ENCODE measurements around the gene CTNNA1. TPM values are rescaled to one million over a fixed set of nuclear protein-coding genes. Genes with fewer than 3 reads are reported as not detected.

CTNNA1 gene
- total and polyA plus RNA-seq, 9 of the 15 experiments (the other 6 are each of a cell fraction or from before 2014, with no cell fraction given): 29.6 to 117 (median 89.1) TPM

DNA sequence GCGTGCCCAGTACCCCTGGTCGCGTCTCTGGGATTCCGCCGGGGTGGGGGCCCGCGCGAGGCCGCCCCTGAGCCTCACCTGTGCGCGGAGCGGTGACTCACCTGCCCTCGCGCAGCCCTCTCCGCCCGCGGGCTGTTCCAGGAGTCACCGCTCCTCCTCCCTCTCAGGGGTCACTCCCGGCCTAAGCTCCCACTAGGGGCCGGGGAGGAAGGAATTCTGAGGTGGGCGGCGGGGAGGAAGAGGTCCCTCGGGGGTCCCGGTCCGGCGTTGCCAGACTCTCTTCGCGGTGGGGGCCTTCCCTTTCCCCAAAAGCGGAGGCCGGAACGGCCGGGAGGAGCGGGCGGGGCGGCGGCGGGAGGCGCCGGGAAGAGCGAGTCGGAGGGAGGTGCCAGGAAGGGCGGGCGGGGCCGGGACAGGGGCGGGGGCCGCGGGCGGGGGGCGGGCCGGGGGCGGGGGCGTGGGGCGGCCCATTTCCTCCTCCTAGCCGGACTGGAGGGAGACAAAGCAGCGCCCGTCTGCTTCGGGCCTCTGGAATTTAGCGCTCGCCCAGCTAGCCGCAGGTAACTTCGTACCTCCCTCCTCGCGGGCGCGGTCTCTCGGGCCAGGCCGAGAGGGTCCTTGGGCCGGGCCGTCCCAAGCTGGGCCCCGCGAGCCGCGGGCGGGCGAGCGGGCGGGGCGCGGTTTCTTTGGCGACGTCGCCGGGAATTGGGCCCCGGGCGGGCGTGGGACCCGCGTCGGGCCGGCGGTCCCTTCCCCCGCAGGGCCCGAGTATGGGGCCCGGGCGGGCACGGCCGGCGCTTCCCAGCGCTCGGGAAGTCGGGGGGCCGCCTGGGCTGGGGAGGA lies at the start of gene CTNNA1 (continued):
- peak; percentile 87 for TF ChIP-seq ETV1 (tag; conservative IDR thresholded peaks at IDR 0.05; ENCODE audit: low read depth)
- peak; percentile 95 for TF ChIP-seq EP300 (IDR thresholded peaks at IDR 0.05; ENCODE audit: low read length)
- TF ChIP-seq ZNF224 (CRISPR knock-in tag; IDR thresholded peaks at IDR 0.05): no peak
- TF ChIP-seq RNF219 (CRISPR knock-in tag; IDR thresholded peaks at IDR 0.05): no peak
- TF ChIP-seq SMARCA4 (IDR thresholded peaks at IDR 0.05): peak; percentile 76
- TF ChIP-seq RAD21 (CRISPR knock-in tag; conservative IDR thresholded peaks at IDR 0.05 in 1 of 2, IDR thresholded peaks at IDR 0.05 in 1 of 2): no peak
- 0 out of 4 replicates have a peak, but pooled peaks of 1 of the 2 experiments have one; percentile 57 for TF ChIP-seq HDAC1 (IDR thresholded peaks at IDR 0.05)
- TF ChIP-seq, protein P1, sequence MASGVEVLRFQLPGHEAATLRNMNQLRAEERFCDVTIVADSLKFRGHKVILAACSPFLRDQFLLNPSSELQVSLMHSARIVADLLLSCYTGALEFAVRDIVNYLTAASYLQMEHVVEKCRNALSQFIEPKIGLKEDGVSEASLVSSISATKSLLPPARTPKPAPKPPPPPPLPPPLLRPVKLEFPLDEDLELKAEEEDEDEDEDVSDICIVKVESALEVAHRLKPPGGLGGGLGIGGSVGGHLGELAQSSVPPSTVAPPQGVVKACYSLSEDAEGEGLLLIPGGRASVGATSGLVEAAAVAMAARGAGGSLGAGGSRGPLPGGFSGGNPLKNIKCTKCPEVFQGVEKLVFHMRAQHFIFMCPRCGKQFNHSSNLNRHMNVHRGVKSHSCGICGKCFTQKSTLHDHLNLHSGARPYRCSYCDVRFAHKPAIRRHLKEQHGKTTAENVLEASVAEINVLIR (CRISPR knock-in tag; IDR thresholded peaks at IDR 0.05): no peak
- TF ChIP-seq, protein P2, sequence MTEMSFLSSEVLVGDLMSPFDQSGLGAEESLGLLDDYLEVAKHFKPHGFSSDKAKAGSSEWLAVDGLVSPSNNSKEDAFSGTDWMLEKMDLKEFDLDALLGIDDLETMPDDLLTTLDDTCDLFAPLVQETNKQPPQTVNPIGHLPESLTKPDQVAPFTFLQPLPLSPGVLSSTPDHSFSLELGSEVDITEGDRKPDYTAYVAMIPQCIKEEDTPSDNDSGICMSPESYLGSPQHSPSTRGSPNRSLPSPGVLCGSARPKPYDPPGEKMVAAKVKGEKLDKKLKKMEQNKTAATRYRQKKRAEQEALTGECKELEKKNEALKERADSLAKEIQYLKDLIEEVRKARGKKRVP (CRISPR knock-in tag; IDR thresholded peaks at IDR 0.05): no peak
- peak; percentile 51; the same call in 1 of the 2 replicates for TF ChIP-seq GATAD2B (IDR thresholded peaks at IDR 0.05; ENCODE audit: borderline replicate concordance)
- TF ChIP-seq ESRRA (IDR thresholded peaks at IDR 0.05; ENCODE audit: borderline replicate concordance, low read depth): peak; percentile 26; the same call in 1 of the 2 replicates
- TF ChIP-seq, protein P3, sequence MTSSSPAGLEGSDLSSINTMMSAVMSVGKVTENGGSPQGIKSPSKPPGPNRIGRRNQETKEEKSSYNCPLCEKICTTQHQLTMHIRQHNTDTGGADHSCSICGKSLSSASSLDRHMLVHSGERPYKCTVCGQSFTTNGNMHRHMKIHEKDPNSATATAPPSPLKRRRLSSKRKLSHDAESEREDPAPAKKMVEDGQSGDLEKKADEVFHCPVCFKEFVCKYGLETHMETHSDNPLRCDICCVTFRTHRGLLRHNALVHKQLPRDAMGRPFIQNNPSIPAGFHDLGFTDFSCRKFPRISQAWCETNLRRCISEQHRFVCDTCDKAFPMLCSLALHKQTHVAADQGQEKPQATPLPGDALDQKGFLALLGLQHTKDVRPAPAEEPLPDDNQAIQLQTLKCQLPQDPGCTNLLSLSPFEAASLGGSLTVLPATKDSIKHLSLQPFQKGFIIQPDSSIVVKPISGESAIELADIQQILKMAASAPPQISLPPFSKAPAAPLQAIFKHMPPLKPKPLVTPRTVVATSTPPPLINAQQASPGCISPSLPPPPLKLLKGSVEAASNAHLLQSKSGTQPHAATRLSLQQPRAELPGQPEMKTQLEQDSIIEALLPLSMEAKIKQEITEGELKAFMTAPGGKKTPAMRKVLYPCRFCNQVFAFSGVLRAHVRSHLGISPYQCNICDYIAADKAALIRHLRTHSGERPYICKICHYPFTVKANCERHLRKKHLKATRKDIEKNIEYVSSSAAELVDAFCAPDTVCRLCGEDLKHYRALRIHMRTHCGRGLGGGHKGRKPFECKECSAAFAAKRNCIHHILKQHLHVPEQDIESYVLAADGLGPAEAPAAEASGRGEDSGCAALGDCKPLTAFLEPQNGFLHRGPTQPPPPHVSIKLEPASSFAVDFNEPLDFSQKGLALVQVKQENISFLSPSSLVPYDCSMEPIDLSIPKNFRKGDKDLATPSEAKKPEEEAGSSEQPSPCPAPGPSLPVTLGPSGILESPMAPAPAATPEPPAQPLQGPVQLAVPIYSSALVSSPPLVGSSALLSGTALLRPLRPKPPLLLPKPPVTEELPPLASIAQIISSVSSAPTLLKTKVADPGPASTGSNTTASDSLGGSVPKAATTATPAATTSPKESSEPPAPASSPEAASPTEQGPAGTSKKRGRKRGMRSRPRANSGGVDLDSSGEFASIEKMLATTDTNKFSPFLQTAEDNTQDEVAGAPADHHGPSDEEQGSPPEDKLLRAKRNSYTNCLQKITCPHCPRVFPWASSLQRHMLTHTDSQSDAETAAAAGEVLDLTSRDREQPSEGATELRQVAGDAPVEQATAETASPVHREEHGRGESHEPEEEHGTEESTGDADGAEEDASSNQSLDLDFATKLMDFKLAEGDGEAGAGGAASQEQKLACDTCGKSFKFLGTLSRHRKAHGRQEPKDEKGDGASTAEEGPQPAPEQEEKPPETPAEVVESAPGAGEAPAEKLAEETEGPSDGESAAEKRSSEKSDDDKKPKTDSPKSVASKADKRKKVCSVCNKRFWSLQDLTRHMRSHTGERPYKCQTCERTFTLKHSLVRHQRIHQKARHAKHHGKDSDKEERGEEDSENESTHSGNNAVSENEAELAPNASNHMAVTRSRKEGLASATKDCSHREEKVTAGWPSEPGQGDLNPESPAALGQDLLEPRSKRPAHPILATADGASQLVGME (CRISPR knock-in tag; IDR thresholded peaks at IDR 0.05): 0 out of 2 replicates have a peak, but pooled peaks have one; percentile 53
- TF ChIP-seq PPARD (CRISPR knock-in tag; IDR thresholded peaks at IDR 0.05): no peak
- TF ChIP-seq MYC (IDR thresholded peaks at IDR 0.05; ENCODE audit: low read depth, low read length): no peak
- TF ChIP-seq MYC (CRISPR knock-in tag; IDR thresholded peaks at IDR 0.05; ENCODE audit: borderline replicate concordance, low read depth): peak; percentile 69; the same call in 1 of the 2 replicates
- peak in 1 of 2 experiments; percentile 51; a peak in 3 of 4 replicates for TF ChIP-seq NRF1 (conservative IDR thresholded peaks at IDR 0.05 in 1 of 2, IDR thresholded peaks at IDR 0.05 in 1 of 2)
- peak; percentile 32; the same call in 1 of the 2 replicates for TF ChIP-seq SUPT5H (IDR thresholded peaks at IDR 0.05)

Data from K562 (cell line).